Measurements from ENCODE around the gene DPT. TPM values are rescaled to one million over a fixed set of nuclear protein-coding genes. Genes with fewer than 3 reads are reported as not detected.

Gene DPT
- total RNA-seq, 1 experiment from 2014 or later: not detected

- no peak for DNase-seq (ENCODE audit: low read depth, low spot score)
- in situ Hi-C loops (cut with HindIII; ENCODE audit: low pct_unique_long_range_greater_than_20kb, low sequenced_read_pairs): no loop called here
Measured at GRCh38 chr1:168688644-168689326, 40.2 kb downstream of the DPT start.

- in situ Hi-C loops (cut with HindIII; ENCODE audit: low pct_unique_long_range_greater_than_20kb, low sequenced_read_pairs): no loop called here
- DNase-seq (ENCODE audit: low read depth, low spot score): peak; percentile 34
Measured at GRCh38 chr1:168687816-168688215, 41.2 kb downstream of the DPT start.

- no peak for DNase-seq (ENCODE audit: low read depth, low spot score)
- in situ Hi-C loops (cut with HindIII; ENCODE audit: low pct_unique_long_range_greater_than_20kb, low sequenced_read_pairs): no loop called here
Measured at GRCh38 chr1:168686666-168687065, 42.3 kb downstream of the DPT start.

DNA sequence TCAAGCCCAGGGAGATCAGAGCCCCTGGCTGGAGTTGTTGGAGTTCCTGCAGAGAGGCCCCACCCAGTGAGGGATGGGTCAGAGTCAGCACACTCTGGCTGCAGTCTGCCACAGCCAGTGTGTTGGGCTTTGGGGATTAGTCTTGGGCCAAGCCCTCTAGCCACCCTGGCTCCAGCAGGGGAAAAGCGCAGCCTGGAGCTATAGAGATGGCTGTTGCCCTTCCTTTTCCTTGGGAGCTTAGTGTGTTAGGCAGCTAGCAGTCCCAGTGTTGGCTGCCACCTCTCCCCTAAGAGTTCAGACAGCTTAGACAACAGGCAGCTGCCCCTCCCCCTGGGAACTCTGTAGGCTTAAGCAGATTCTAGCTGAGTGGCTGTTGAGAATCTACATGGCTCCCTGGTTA is 45.1 kb downstream of the DPT start:
- in situ Hi-C loops (cut with HindIII; ENCODE audit: low pct_unique_long_range_greater_than_20kb, low sequenced_read_pairs): no loop called here
- DNase-seq (ENCODE audit: low read depth, low spot score): no peak

- no peak for DNase-seq (ENCODE audit: low read depth, low spot score)
- in situ Hi-C loops (cut with HindIII; ENCODE audit: low pct_unique_long_range_greater_than_20kb, low sequenced_read_pairs): no loop called here
Measured at GRCh38 chr1:168676861-168677260, 52.1 kb downstream of the DPT start.

GRCh38 chr1:168676029-168676812 is 52.8 kb downstream of the DPT start:
- no peak for DNase-seq (ENCODE audit: low read depth, low spot score)
- in situ Hi-C loops (cut with HindIII; ENCODE audit: low pct_unique_long_range_greater_than_20kb, low sequenced_read_pairs): no loop called here

DNA sequence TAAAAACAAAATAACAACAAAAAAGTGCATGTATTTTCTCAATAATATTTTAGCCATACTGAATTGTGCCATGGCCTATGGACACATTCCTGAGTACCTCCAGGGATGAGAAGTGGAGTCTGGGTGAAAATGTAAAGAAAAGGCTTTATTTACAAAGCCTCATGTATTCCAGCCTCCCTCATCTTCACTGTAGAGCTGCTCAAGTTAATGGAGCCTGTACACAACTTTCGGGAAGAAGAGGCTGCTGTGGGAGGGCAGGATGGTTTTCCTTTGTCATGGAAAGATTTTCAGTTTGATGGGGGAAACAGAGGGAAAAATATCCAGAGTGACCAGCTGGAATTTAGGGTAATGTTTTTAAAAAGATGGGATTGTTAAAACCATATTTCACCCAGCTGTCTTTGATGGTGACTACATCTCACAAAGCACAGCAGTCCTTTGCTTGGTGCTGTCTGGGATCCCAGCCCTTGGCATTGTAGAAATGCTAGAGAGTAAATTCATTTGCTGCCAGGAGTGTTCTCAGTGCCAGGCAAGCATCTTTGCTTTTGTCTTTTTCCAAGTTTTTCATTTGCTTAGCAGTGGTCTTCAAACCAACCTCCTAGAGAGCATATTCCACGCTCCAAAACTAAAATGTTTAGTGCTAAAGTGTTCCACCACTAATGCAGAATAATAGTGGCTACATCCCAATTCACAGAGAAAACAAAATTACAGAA is 54.9 kb downstream of the DPT start:
- in situ Hi-C loops (cut with HindIII; ENCODE audit: low pct_unique_long_range_greater_than_20kb, low sequenced_read_pairs): no loop called here

GRCh38 chr1:168672278-168672677 is 56.7 kb downstream of the DPT start:
- DNase-seq (ENCODE audit: low read depth, low spot score): no peak
- in situ Hi-C loops (cut with HindIII; ENCODE audit: low pct_unique_long_range_greater_than_20kb, low sequenced_read_pairs): no loop called here

More for the DNA sequence above, 54.9 kb downstream of the DPT start:
- no peak for DNase-seq (ENCODE audit: low read depth, low spot score)

DNA sequence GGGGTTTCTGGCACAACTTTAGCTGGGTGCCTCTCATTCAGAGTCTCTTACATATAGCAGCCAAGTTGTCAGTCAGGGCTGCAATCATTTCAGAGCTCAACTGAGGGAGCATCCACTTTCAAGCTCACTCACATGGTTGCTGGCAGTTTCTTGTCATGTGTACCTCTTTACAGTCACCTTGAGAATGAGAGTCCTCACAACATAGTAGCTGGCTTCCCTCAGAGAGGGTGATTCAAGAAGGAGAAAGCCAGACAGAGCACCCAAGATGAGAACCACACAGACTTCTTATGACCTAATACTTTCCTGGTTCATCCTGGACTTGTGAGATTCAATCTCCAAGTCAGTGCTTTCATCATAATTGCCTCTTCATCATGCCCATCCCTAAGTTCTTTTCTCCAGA is 57.2 kb downstream of the DPT start:
- no peak for DNase-seq (ENCODE audit: low read depth, low spot score)
- in situ Hi-C loops (cut with HindIII; ENCODE audit: low pct_unique_long_range_greater_than_20kb, low sequenced_read_pairs): no loop called here

GRCh38 chr1:168665975-168666374 is 63.0 kb downstream of the DPT start:
- no peak for DNase-seq (ENCODE audit: low read depth, low spot score)
- in situ Hi-C loops (cut with HindIII; ENCODE audit: low pct_unique_long_range_greater_than_20kb, low sequenced_read_pairs): no loop called here

- in situ Hi-C loops (cut with HindIII; ENCODE audit: low pct_unique_long_range_greater_than_20kb, low sequenced_read_pairs): no loop called here
- DNase-seq (ENCODE audit: low read depth, low spot score): no peak
Measured at GRCh38 chr1:168664069-168664834, 64.8 kb downstream of the DPT start.

GRCh38 chr1:168656485-168656884 is 72.5 kb downstream of the DPT start:
- in situ Hi-C loops (cut with HindIII; ENCODE audit: low pct_unique_long_range_greater_than_20kb, low sequenced_read_pairs): no loop called here
- DNase-seq (ENCODE audit: low read depth, low spot score): no peak

GRCh38 chr1:168654198-168654915 is 74.6 kb downstream of the DPT start:
- in situ Hi-C loops (cut with HindIII; ENCODE audit: low pct_unique_long_range_greater_than_20kb, low sequenced_read_pairs): no loop called here

GRCh38 chr1:168653567-168653966 is 75.4 kb downstream of the DPT start:
- no peak for DNase-seq (ENCODE audit: low read depth, low spot score)
- in situ Hi-C loops (cut with HindIII; ENCODE audit: low pct_unique_long_range_greater_than_20kb, low sequenced_read_pairs): no loop called here

More at GRCh38 chr1:168654198-168654915, 74.6 kb downstream of the DPT start:
- no peak for DNase-seq (ENCODE audit: low read depth, low spot score)

- no peak for DNase-seq (ENCODE audit: low read depth, low spot score)
- in situ Hi-C loops (cut with HindIII; ENCODE audit: low pct_unique_long_range_greater_than_20kb, low sequenced_read_pairs): no loop called here
Measured at GRCh38 chr1:168645721-168646120, 83.3 kb downstream of the DPT start.

All from SK-MEL-5 (cell line).